HUES64 (cell line): ENCODE data around the gene TOB1.

Experiments used
- H3K27ac ChIP-seq: 2 replicates; pipeline ENCODE4 v1.7.0; 2013; ENCODE audit warnings: low read depth, low read length, inconsistent platforms
- H3K27me3 ChIP-seq: 2 replicates; pipeline ENCODE4 v1.6.1; 2013; ENCODE audit warnings: mild to moderate bottlenecking, low read length; ENCODE audit not compliant: insufficient read depth
- H3K36me3 ChIP-seq: 2 replicates; pipeline ENCODE4 v1.6.1; 2013; ENCODE audit warnings: mild to moderate bottlenecking, low read length; ENCODE audit not compliant: insufficient read depth
- H3K4me1 ChIP-seq: 2 replicates; pipeline ENCODE4 v1.6.1; 2013; ENCODE audit warnings: mild to moderate bottlenecking, low read length, moderate library complexity; ENCODE audit not compliant: insufficient read depth
- H3K4me3 ChIP-seq: 2 replicates; pipeline ENCODE4 v1.5.1; 2013; ENCODE audit warnings: mild to moderate bottlenecking, low read length, moderate library complexity
- H3K9ac ChIP-seq: 2 replicates; pipeline ENCODE4 v1.6.1; 2013; ENCODE audit warnings: mild to moderate bottlenecking, low read depth, low read length
- H3K9me3 ChIP-seq: 2 replicates; pipeline ENCODE4 v1.6.1; 2013; ENCODE audit warnings: low read depth, low read length; ENCODE audit not compliant: insufficient read depth
- WGBS: fragments of 150-250, 120-280 bp; methylation state at CpG from one replicate; pipeline ENCODE4 v1.1.7; 2013; ENCODE audit warnings: missing lambda C conversion rate; 5-methylcytosine and 5-hydroxymethylcytosine counted together

TOB1 gene

GRCh38 chr17:50841949-50842354 is 24.2 kb downstream of the TOB1 start:
- 0 out of 2 replicates have a peak, but pooled peaks cover 6% of the 10 kb centered on the region for H3K4me1 ChIP-seq
- H3K36me3 ChIP-seq, result no peaks in the 10 kb centered on the region
- no peak overlapping the region for H3K4me3 ChIP-seq
- no peak overlapping the region for H3K9ac ChIP-seq
- WGBS, result 16% methylated on average over 7 of the region's 8 CpGs
- H3K27ac ChIP-seq, result no peak overlapping the region
- H3K9me3 ChIP-seq, result no peaks in the 10 kb centered on the region
- H3K27me3 ChIP-seq, result no peaks in the 10 kb centered on the region

- 0 out of 2 replicates have a peak, but pooled peaks cover 6% of the 10 kb centered on the region for H3K4me1 ChIP-seq
- H3K9me3 ChIP-seq, result no peaks in the 10 kb centered on the region
- H3K36me3 ChIP-seq, result no peaks in the 10 kb centered on the region
- no peak overlapping the region for H3K27ac ChIP-seq
- H3K4me3 ChIP-seq, result no peak overlapping the region
- 84% methylated on average over 11 of the region's 11 CpGs for WGBS
- H3K9ac ChIP-seq, result no peak overlapping the region
- no peaks in the 10 kb centered on the region for H3K27me3 ChIP-seq
These were observed 24.7 kb downstream of the TOB1 start for GRCh38 chr17:50841277-50841948.

GRCh38 chr17:50840311-50840851 is 25.8 kb downstream of the TOB1 start:
- H3K4me1 ChIP-seq, result 0 out of 2 replicates have a peak, but pooled peaks cover 2% of the 10 kb centered on the region
- H3K27me3 ChIP-seq, result no peaks in the 10 kb centered on the region
- H3K4me3 ChIP-seq, result no peak overlapping the region
- no peak overlapping the region for H3K9ac ChIP-seq
- H3K27ac ChIP-seq, result no peak overlapping the region
- no peaks in the 10 kb centered on the region for H3K36me3 ChIP-seq
- H3K9me3 ChIP-seq, result no peaks in the 10 kb centered on the region
- 94% methylated on average over 29 of the region's 29 CpGs for WGBS

DNA sequence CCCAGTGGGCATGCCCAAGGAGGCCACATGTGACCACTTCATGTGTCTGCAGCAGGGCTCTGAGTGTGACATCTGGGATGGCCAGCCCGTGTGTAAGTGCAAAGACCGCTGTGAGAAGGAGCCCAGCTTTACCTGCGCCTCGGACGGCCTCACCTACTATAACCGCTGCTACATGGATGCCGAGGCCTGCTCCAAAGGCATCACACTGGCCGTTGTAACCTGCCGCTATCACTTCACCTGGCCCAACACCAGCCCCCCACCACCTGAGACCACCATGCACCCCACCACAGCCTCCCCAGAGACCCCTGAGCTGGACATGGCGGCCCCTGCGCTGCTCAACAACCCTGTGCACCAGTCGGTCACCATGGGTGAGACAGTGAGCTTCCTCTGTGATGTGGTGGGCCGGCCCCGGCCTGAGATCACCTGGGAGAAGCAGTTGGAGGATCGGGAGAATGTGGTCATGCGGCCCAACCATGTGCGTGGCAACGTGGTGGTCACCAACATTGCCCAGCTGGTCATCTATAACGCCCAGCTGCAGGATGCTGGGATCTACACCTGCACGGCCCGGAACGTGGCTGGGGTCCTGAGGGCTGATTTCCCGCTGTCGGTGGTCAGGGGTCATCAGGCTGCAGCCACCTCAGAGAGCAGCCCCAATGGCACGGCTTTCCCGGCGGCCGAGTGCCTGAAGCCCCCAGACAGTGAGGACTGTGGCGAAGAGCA is 26.4 kb downstream of the TOB1 start:
- Histone ChIP-seq H3K9me3 (no peaks in the 10 kb centered on the region), H3K4me1 (peaks cover 6% of the 10 kb centered on the region), H3K9ac (no peak overlapping the region), H3K36me3 (no peaks in the 10 kb centered on the region), H3K27ac (no peak overlapping the region), H3K4me3 (no peak overlapping the region), H3K27me3 (no peaks in the 10 kb centered on the region)
- 96% methylated on average over 29 of the region's 29 CpGs for WGBS

GRCh38 chr17:50837980-50838954 is 27.9 kb downstream of the TOB1 start:
- Histone ChIP-seq H3K27ac (peak overlapping the region; percentile 71; the same call in 1 of the 2 replicates), H3K27me3 (no peaks in the 10 kb centered on the region), H3K9ac (no peak overlapping the region), H3K36me3 (no peaks in the 10 kb centered on the region), H3K9me3 (no peaks in the 10 kb centered on the region), H3K4me1 (peaks cover 9% of the 10 kb centered on the region), H3K4me3 (no peak overlapping the region)
- WGBS, result 63% methylated on average over 20 of the region's 21 CpGs

GRCh38 chr17:50837286-50837979 is 28.7 kb downstream of the TOB1 start:
- Histone ChIP-seq H3K4me1 (peaks cover 9% of the 10 kb centered on the region), H3K27me3 (no peaks in the 10 kb centered on the region), H3K9ac (no peak overlapping the region), H3K27ac (peak overlapping the region; percentile 71; the same call in 1 of the 2 replicates), H3K36me3 (no peaks in the 10 kb centered on the region), H3K4me3 (no peak overlapping the region), H3K9me3 (no peaks in the 10 kb centered on the region)
- 86% methylated on average over 7 of the region's 7 CpGs for WGBS

- Histone ChIP-seq H3K27me3 (no peaks in the 10 kb centered on the region), H3K27ac (no peak overlapping the region), H3K9me3 (no peaks in the 10 kb centered on the region), H3K36me3 (no peaks in the 10 kb centered on the region), H3K4me1 (peaks cover 9% of the 10 kb centered on the region), H3K9ac (no peak overlapping the region), H3K4me3 (no peak overlapping the region)
- WGBS, result 87% methylated on average over 11 of the region's 11 CpGs
These were observed 29.3 kb downstream of the TOB1 start for GRCh38 chr17:50836826-50837225.

- peaks cover 20% of the 10 kb centered on the region for H3K4me1 ChIP-seq
- no peak within 1 kb of the TSS for H3K9ac ChIP-seq
- no peaks in the 10 kb centered on the region for H3K27me3 ChIP-seq
- no peak within 1 kb of the TSS; the same call in 1 of the 2 replicates for H3K27ac ChIP-seq
- H3K36me3 ChIP-seq, result no peaks in the 10 kb centered on the region
- 77% methylated on average over 39 of the region's 39 CpGs for WGBS
- H3K9me3 ChIP-seq, result no peaks in the 10 kb centered on the region
- H3K4me3 ChIP-seq, result no peak within 1 kb of the TSS
These were observed 30.6 kb downstream of the TOB1 start, which contains the start of gene WFIKKN2 for GRCh38 chr17:50835301-50836234. TSS of gene WFIKKN2 (plus strand) at chr17:50835586. CDS start at chr17:50835938, 352 bp downstream.

GRCh38 chr17:50834429-50835300 is 31.5 kb downstream of the TOB1 start:
- H3K4me3 ChIP-seq, result no peak overlapping the region
- no peaks in the 10 kb centered on the region for H3K27me3 ChIP-seq
- no peaks in the 10 kb centered on the region for H3K36me3 ChIP-seq
- no peak overlapping the region; the same call in 1 of the 2 replicates for H3K27ac ChIP-seq
- WGBS, result 75% methylated on average over 38 of the region's 38 CpGs
- H3K9me3 ChIP-seq, result no peaks in the 10 kb centered on the region
- no peak overlapping the region for H3K9ac ChIP-seq
- peaks cover 21% of the 10 kb centered on the region for H3K4me1 ChIP-seq
